HG03064 (cell line): ENCODE data around the gene GLP1R.

Source experiments
- ATAC-seq: cut with Tn5 transposase; IDR thresholded peaks from one replicate; pipeline ENCODE4 v1.9.1; 2021; ENCODE audit warnings: low read depth; ENCODE audit not compliant: unreplicated experiment

The GLP1R gene

GRCh38 chr6:39061182-39061581, 12.6 kb downstream of the GLP1R start:
- ATAC-seq: no peak

GRCh38 chr6:39061588-39061987, 13.0 kb downstream of the GLP1R start:
- ATAC-seq: no peak

GRCh38 chr6:39062014-39062740, 13.6 kb downstream of the GLP1R start:
- ATAC-seq: no peak

- no peak for ATAC-seq
Measured at GRCh38 chr6:39063526-39063925, 14.9 kb downstream of the GLP1R start.

- ATAC-seq: no peak
Measured at GRCh38 chr6:39065561-39065960, 17.0 kb downstream of the GLP1R start.

GRCh38 chr6:39068391-39068790, 19.8 kb downstream of the GLP1R start:
- ATAC-seq: no peak

- ATAC-seq: no peak
Measured at GRCh38 chr6:39072830-39073229, 24.2 kb downstream of the GLP1R start.

- ATAC-seq: no peak
Measured at GRCh38 chr6:39073471-39074355, 25.1 kb downstream of the GLP1R start.

- no peak for ATAC-seq
Measured at GRCh38 chr6:39074486-39074885, 25.9 kb downstream of the GLP1R start.

GRCh38 chr6:39075010-39075686, 26.6 kb downstream of the GLP1R start:
- no peak for ATAC-seq

- ATAC-seq: no peak
Measured at GRCh38 chr6:39075807-39076622, 27.4 kb downstream of the GLP1R start.

GRCh38 chr6:39076623-39077535, 28.3 kb downstream of the GLP1R start:
- no peak for ATAC-seq

- no peak for ATAC-seq
Measured at GRCh38 chr6:39077882-39078594, 29.5 kb downstream of the GLP1R start.

GRCh38 chr6:39078695-39079094, 30.1 kb downstream of the GLP1R start:
- ATAC-seq: no peak

GRCh38 chr6:39079197-39080125, 30.9 kb downstream of the GLP1R start:
- no peak for ATAC-seq

- ATAC-seq: no peak
Measured at GRCh38 chr6:39080246-39080875, 31.8 kb downstream of the GLP1R start.

- no peak for ATAC-seq
Measured at GRCh38 chr6:39082310-39082709, 33.7 kb downstream of the GLP1R start.
